Body of pancreas (tissue), 4 donors: Measurements from ENCODE around the gene TOR1B.

Experiments
- POLR2A ChIP-seq, 3 donors: fragments of 450-650 bp; IDR thresholded peaks; one replicate each; pipeline ENCODE4 v1.6.1; 2016; ENCODE audit warnings: antibody characterized with exemption in 3 of 3, mild to moderate bottlenecking in 2 of 3
- TF ChIP-seq, protein P1 (sequence below), 7 experiments: fragments of 450-650 bp in 4 of 7; fragments of 200-600 bp in 3 of 7; sonication (generic) in 3 of 7; IDR thresholded peaks; one replicate each; pipeline ENCODE4 v1.5.1; 2016 to 2019; ENCODE audit warnings: antibody characterized with exemption in 7 of 7

DNA sequence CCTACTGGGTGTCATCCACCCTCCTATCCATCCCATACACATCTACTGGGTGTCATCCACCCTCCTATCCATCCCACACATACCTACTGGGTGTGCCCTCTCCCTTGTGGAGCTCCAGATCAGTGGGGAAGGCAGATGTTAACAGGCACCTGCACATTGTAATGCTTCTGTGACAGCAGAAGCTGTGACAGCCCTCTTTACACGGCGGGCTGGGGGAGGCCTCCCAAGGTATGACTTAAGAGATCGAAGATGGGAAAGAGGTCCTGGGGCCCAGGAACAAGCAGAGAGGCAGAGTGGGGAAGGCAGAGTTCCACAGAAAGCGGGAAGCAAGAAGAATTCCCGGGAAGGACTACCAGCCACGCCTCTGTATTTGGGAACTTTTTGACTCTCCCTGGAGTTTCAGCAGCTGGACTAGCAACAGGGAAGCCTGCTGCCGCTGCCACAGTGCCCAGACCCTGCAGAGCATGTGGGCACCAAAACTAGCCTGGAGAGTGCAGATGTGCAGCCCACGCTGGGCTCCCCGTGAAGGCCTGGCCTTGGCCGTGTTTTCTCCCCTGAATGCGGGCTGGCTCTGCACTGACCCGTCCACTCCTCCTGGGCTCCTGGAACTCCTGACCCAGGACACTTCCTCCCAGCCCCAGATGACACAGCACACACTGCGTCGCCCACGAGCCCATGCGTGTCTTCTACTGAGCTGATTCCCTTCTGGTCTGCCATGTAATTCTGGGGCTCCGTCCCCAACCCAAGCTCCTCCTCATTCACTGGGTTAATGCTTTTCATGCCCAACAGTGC, 11.6 kb downstream of the TOR1B start:
- TF ChIP-seq, protein P1, sequence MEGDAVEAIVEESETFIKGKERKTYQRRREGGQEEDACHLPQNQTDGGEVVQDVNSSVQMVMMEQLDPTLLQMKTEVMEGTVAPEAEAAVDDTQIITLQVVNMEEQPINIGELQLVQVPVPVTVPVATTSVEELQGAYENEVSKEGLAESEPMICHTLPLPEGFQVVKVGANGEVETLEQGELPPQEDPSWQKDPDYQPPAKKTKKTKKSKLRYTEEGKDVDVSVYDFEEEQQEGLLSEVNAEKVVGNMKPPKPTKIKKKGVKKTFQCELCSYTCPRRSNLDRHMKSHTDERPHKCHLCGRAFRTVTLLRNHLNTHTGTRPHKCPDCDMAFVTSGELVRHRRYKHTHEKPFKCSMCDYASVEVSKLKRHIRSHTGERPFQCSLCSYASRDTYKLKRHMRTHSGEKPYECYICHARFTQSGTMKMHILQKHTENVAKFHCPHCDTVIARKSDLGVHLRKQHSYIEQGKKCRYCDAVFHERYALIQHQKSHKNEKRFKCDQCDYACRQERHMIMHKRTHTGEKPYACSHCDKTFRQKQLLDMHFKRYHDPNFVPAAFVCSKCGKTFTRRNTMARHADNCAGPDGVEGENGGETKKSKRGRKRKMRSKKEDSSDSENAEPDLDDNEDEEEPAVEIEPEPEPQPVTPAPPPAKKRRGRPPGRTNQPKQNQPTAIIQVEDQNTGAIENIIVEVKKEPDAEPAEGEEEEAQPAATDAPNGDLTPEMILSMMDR (IDR thresholded peaks at IDR 0.05) = no peak
- no peak for TF ChIP-seq POLR2A (IDR thresholded peaks at IDR 0.05)
